IMR-90 (cell line): Measurements from ENCODE around the gene BDKRB1. TPM values are rescaled to one million over a fixed set of nuclear protein-coding genes. Genes with fewer than 3 reads are reported as not detected.

Source experiments
- ATAC-seq: fragments of 200-7000 bp; cut with Tn5 transposase; 2 replicates; pipeline ENCODE4 v1.9.1; 2020; ENCODE audit warnings: low read depth, mild to moderate bottlenecking, moderate library complexity
- BruUV-seq: library from RNA; stranded (reverse); fragments of 400-500 nt; replicated peaks from 2 replicates; lab custom pipeline; 2021; lab: Mats Ljungman, UMichigan
- CTCF ChIA-PET: fragments of 300-600 bp; formaldehyde crosslinking; extraction: SDS; loops from one replicate; lab custom pipeline; 2021; ENCODE audit warnings: antibody characterized with exemption; lab: Yijun Ruan, JAX
- POLR2A ChIA-PET: fragments of 300-600 bp; sonication (Branson Sonifier 250); formaldehyde crosslinking; loops from one replicate; lab custom pipeline; 2022; ENCODE audit warnings: antibody characterized with exemption; ENCODE audit not compliant: unreplicated experiment; lab: Charles Lee
- DNase-seq: peaks from one replicate; pipeline ENCODE4 v3.0.0; 2013
- H2AFZ ChIP-seq: replicated peaks from 2 replicates; pipeline ENCODE3; 2013; ENCODE audit warnings: low read length, mild to moderate bottlenecking; ENCODE audit not compliant: poor library complexity
- H2AK5ac ChIP-seq: 2 replicates; pipeline ENCODE4 v1.6.1; 2013; ENCODE audit warnings: low read depth, low read length, inconsistent platforms
- H2AK9ac ChIP-seq: replicated peaks from 2 replicates; pipeline ENCODE3; 2013; ENCODE audit warnings: mild to moderate bottlenecking, low read depth, low read length, moderate library complexity; ENCODE audit not compliant: poor library complexity
- H2BK120ac ChIP-seq: 2 replicates; pipeline ENCODE4 v1.6.1; 2013; ENCODE audit warnings: low read depth, low read length, inconsistent platforms
- H2BK15ac ChIP-seq: 3 replicates; pipeline ENCODE4 v1.6.1; 2013; ENCODE audit warnings: low read depth, low read length, inconsistent platforms
- H2BK20ac ChIP-seq: 2 replicates; pipeline ENCODE4 v1.6.1; 2013; ENCODE audit warnings: low read depth, mild to moderate bottlenecking, inconsistent platforms, low read length, moderate library complexity
- H2BK5ac ChIP-seq: 2 replicates; pipeline ENCODE4 v1.6.1; 2013; ENCODE audit warnings: mild to moderate bottlenecking, low read depth, low read length, inconsistent platforms; ENCODE audit not compliant: poor library complexity, severe bottlenecking
- H3K14ac ChIP-seq: replicated peaks from 2 replicates; pipeline ENCODE4 v1.6.1; 2013; ENCODE audit warnings: low read depth, low read length, inconsistent platforms
- H3K18ac ChIP-seq: 2 replicates; pipeline ENCODE4 v1.6.1; 2013; ENCODE audit warnings: low read depth, low read length, control low read depth
- H3K23ac ChIP-seq: 2 replicates; pipeline ENCODE4 v1.6.1; 2013; ENCODE audit warnings: low read depth, low read length, inconsistent platforms
- H3K27ac ChIP-seq: 2 replicates; pipeline ENCODE4 v1.5.1; 2013; ENCODE audit warnings: mild to moderate bottlenecking, control low read depth, low read length; ENCODE audit not compliant: insufficient read depth
- H3K27me3 ChIP-seq: 2 replicates; pipeline ENCODE4 v1.6.1; 2013; ENCODE audit warnings: low read length; ENCODE audit not compliant: control insufficient read depth, insufficient read depth
- H3K36me3 ChIP-seq: 2 replicates; pipeline ENCODE4 v1.6.1; 2013; ENCODE audit warnings: low read length, mixed read lengths; ENCODE audit not compliant: control insufficient read depth, insufficient read depth
- H3K4ac ChIP-seq: 2 replicates; pipeline ENCODE4 v1.6.1; 2013; ENCODE audit warnings: low read depth, low read length, inconsistent platforms
- H3K4me1 ChIP-seq: 2 replicates; pipeline ENCODE4 v1.6.1; 2013; ENCODE audit warnings: low read length, mixed read lengths; ENCODE audit not compliant: control insufficient read depth, insufficient read depth
- H3K4me2 ChIP-seq: 2 replicates; pipeline ENCODE4 v1.6.1; 2013; ENCODE audit warnings: low read depth, mild to moderate bottlenecking, control low read depth, low read length, moderate library complexity
- H3K4me3 ChIP-seq: 2 replicates; pipeline ENCODE4 v1.5.1; 2013; ENCODE audit warnings: low read depth, mild to moderate bottlenecking, control low read depth, low read length, moderate library complexity; ENCODE audit not compliant: insufficient read depth
- H3K56ac ChIP-seq: 2 replicates; pipeline ENCODE4 v1.6.1; 2013; ENCODE audit warnings: low read length, inconsistent platforms; ENCODE audit not compliant: insufficient read depth; ENCODE audit errors: extremely low read depth
- H3K79me1 ChIP-seq, 2 experiments: 2 replicates each; pipeline ENCODE4 v1.6.1; 2013; ENCODE audit warnings: low read length in 2 of 2, inconsistent platforms in 1 of 2, low read depth in 1 of 2
- H3K9ac ChIP-seq: 2 replicates; pipeline ENCODE4 v1.6.1; 2013; ENCODE audit warnings: low read depth, low read length, control low read depth
- H3K9me1 ChIP-seq: 2 replicates; pipeline ENCODE4 v1.6.1; 2013; ENCODE audit warnings: low read length, inconsistent platforms; ENCODE audit not compliant: insufficient read depth
- H3K9me3 ChIP-seq: 2 replicates; pipeline ENCODE4 v1.6.1; 2013; ENCODE audit warnings: low read length; ENCODE audit not compliant: control insufficient read depth, insufficient read depth
- H4K20me1 ChIP-seq: 2 replicates; pipeline ENCODE4 v1.6.1; 2013; ENCODE audit warnings: low read length, inconsistent platforms; ENCODE audit not compliant: insufficient read depth
- H4K5ac ChIP-seq: 2 replicates; pipeline ENCODE4 v1.6.1; 2013; ENCODE audit warnings: mild to moderate bottlenecking, low read depth, low read length, control low read depth
- H4K8ac ChIP-seq, 2 experiments: 2 replicates each; pipeline ENCODE4 v1.6.1; 2013; ENCODE audit warnings: low read depth in 2 of 2, low read length in 2 of 2, control low read depth in 1 of 2, inconsistent platforms in 1 of 2
- H4K91ac ChIP-seq: 2 replicates; pipeline ENCODE4 v1.6.1; 2013; ENCODE audit warnings: low read depth, low read length, inconsistent platforms; ENCODE audit not compliant: insufficient read depth
- CEBPB ChIP-seq: IDR thresholded peaks from 2 replicates; pipeline ENCODE4 v1.6.1; 2012; ENCODE audit warnings: low read depth, low read length, improper control_type of control experiment
- FOS ChIP-seq: fragments of 150-350 bp; IDR thresholded peaks from 2 replicates; pipeline ENCODE4 v1.6.1; 2016; ENCODE audit warnings: low read depth, low read length
- MAZ ChIP-seq: IDR thresholded peaks from 2 replicates; pipeline ENCODE4 v1.6.1; 2012; ENCODE audit warnings: low read depth, mild to moderate bottlenecking, low read length, improper control_type of control experiment, moderate library complexity, borderline replicate concordance
- NFE2L2 ChIP-seq: fragments of 150-350 bp; IDR thresholded peaks from 2 replicates; pipeline ENCODE4 v1.6.1; 2016; ENCODE audit warnings: low read depth, mild to moderate bottlenecking, low read length
- POLR2A ChIP-seq: IDR thresholded peaks from 2 replicates; pipeline ENCODE4 v1.6.1; 2012; ENCODE audit warnings: mild to moderate bottlenecking, low read depth, low read length
- RAD21 ChIP-seq: IDR thresholded peaks from 2 replicates; pipeline ENCODE4 v1.6.1; 2012; ENCODE audit warnings: low read length, improper control_type of control experiment
- RCOR1 ChIP-seq: IDR thresholded peaks from 2 replicates; pipeline ENCODE4 v1.6.1; 2012; ENCODE audit warnings: mild to moderate bottlenecking, low read length, improper control_type of control experiment; ENCODE audit not compliant: insufficient replicate concordance
- SMC3 ChIP-seq: fragments of 150-350 bp; IDR thresholded peaks from 2 replicates; pipeline ENCODE4 v1.6.1; 2016; ENCODE audit warnings: low read depth, mild to moderate bottlenecking, antibody characterized with exemption, low read length, moderate library complexity
- USF2 ChIP-seq: fragments of 150-350 bp; IDR thresholded peaks from 2 replicates; pipeline ENCODE4 v1.6.1; 2017; ENCODE audit warnings: mild to moderate bottlenecking, antibody characterized with exemption, low read length, low read depth
- WGBS, 2 experiments: methylation state at CpG; one replicate each; pipeline versions ENCODE4 v1.1.5 to v1.1.7; 2013; ENCODE audit warnings: missing lambda C conversion rate in 2 of 2; ENCODE audit not compliant: insufficient read length in 1 of 2; ENCODE audit errors: extremely low coverage in 2 of 2; 5-methylcytosine and 5-hydroxymethylcytosine counted together
- dilution Hi-C: fragments of 300-500 bp; cut with HindIII; formaldehyde crosslinking; loops from one replicate; pipeline ENCODE4 v1.14.3; 2018; ENCODE audit warnings: low sequenced_read_pairs; ENCODE audit not compliant: unreplicated experiment
- in situ Hi-C: fragments of 300-500 bp; cut with MboI; formaldehyde crosslinking; loops from 3 replicates; pipeline ENCODE4 v1.14.3; 2019; ENCODE audit warnings: low sequenced_read_pairs, inconsistent platforms, mixed read lengths
- intact Hi-C: fragments of 100-400 bp; cut with micrococcal nuclease; formaldehyde crosslinking; loops from 2 replicates; pipeline ENCODE4 v1.10.0; 2022
- polyA plus RNA-seq, 3 experiments: library from polyadenylated mRNA; depleted of rRNA; stranded (reverse); fragments of >200 nt; gene quantifications; 2 replicates each; pipeline ENCODE4 v1.2.3, GENCODE V29; 2012; ENCODE audit warnings: low replicate concordance in 1 of 3
- total RNA-seq: library from RNA; depleted of rRNA; stranded (reverse); fragments of >200 nt; gene quantifications from 2 replicates; pipeline ENCODE4 v1.2.3, GENCODE V29; 2012

The BDKRB1 gene
- total and polyA plus RNA-seq, 2 of the 4 experiments (the other 2 are of a cell fraction) = 56.5 to 130 TPM

DNA sequence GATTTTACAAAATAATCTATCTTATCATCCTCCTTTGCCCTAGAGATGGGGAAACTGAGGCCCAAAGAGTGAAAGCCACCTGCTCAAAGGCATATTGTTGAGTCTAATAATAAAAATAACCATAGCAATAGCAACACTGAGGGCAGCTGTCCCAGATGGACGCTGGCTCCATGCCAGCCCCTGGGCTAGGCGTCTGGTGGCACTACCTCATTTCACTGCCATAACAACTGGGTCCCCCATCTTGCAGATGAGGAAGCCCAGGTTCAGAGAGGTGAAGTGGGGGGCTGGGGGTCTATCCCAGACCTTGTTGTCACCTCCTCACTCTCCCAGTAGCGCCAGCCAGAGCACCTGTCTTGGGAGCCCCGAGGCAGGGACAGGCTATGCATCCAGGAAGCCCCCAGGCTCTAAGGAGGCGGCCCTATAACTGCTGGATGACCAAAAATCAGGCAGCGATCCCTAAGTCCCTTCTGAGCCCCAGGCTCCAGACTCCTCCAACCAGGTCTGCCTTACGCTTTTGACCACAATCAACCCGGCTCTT lies 38.6 kb upstream of the BDKRB1 start:
- no peak overlapping the region for H2AK9ac ChIP-seq
- peaks cover 53% of the 10 kb centered on the region for H4K20me1 ChIP-seq
- in situ Hi-C loops (no loop called here), dilution Hi-C loops (no loop called here), intact Hi-C loops (no loop called here)
- POLR2A ChIA-PET = no interaction called here
- H3K9me3 ChIP-seq = peaks cover 1% of the 10 kb centered on the region
- peaks cover 77% of the 10 kb centered on the region for H3K36me3 ChIP-seq
- H3K4me2 ChIP-seq = no peak overlapping the region
- H4K8ac ChIP-seq = no peak overlapping the region
- no peak overlapping the region for H3K18ac ChIP-seq
- no peak overlapping the region for H2BK20ac ChIP-seq
- CTCF ChIA-PET = no interaction called here
- no peak overlapping the region for H3K56ac ChIP-seq
- no peak for DNase-seq
- WGBS, 2 experiments = 80% methylated on average over 2 of the region's 8 CpGs; no CpG with 5 or more reads in 1 of the 2 experiments
- H3K27me3 ChIP-seq = no peaks in the 10 kb centered on the region
- BruUV-seq = no TSS peak
- no peak overlapping the region for H3K4me3 ChIP-seq
- H4K5ac ChIP-seq = no peak overlapping the region
- no peak overlapping the region for H4K91ac ChIP-seq
- H3K9ac ChIP-seq = no peak overlapping the region
- H2BK120ac ChIP-seq = no peak overlapping the region
- no peak for TF ChIP-seq POLR2A
- TF ChIP-seq NFE2L2 = no peak
- TF ChIP-seq FOS = no peak
- no peak for TF ChIP-seq USF2
- no peak for TF ChIP-seq RCOR1
- TF ChIP-seq CEBPB = no peak
- no peak for TF ChIP-seq RAD21
- no peak for TF ChIP-seq SMC3
- TF ChIP-seq MAZ = no peak
- no peak overlapping the region for H3K14ac ChIP-seq
- no peak overlapping the region for H3K27ac ChIP-seq
- peaks cover 47% of the 10 kb centered on the region for H3K9me1 ChIP-seq
- H2BK5ac ChIP-seq = no peak overlapping the region
- peaks cover 38% of the 10 kb centered on the region for H3K4me1 ChIP-seq
- no peak overlapping the region for H3K4ac ChIP-seq
- no peak for ATAC-seq
- no peak overlapping the region for H2BK15ac ChIP-seq
- no peak overlapping the region for H3K23ac ChIP-seq
- H2AFZ ChIP-seq = no peak overlapping the region
- H2AK5ac ChIP-seq = no peak overlapping the region
- H3K79me1 ChIP-seq = peaks cover 65 to 97% of the 10 kb centered on the region in 2 experiments
